GM12801 (cell line): ENCODE data around the gene C1QL2.

ENCODE experiments used
- TF ChIP-seq, protein P1 (sequence below): IDR thresholded peaks from one replicate; pipeline ENCODE4 v1.5.1; 2011; ENCODE audit warnings: control low read depth; ENCODE audit not compliant: insufficient read length; ENCODE audit errors: extremely low read depth

Gene C1QL2

DNA sequence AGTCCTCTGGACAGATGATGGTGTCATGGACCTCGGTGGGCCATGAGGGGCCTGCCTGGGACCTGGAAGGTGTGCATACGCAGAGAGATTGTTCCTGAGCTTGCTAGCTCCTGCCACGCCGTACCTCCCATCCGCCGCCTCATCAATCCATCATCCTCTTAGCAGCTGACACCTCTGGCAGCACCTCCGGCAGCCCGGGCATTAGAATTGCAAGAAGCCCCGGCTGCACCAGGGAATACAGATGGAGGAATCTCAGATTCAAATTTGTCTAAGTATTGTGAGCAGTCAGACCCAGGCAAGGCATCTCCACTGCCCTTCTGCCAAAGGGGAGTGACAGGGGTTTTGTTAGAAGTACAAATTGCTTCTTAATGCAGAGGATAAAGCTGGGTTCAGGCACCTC is 4.5 kb downstream of the C1QL2 start:
- TF ChIP-seq, protein P1, sequence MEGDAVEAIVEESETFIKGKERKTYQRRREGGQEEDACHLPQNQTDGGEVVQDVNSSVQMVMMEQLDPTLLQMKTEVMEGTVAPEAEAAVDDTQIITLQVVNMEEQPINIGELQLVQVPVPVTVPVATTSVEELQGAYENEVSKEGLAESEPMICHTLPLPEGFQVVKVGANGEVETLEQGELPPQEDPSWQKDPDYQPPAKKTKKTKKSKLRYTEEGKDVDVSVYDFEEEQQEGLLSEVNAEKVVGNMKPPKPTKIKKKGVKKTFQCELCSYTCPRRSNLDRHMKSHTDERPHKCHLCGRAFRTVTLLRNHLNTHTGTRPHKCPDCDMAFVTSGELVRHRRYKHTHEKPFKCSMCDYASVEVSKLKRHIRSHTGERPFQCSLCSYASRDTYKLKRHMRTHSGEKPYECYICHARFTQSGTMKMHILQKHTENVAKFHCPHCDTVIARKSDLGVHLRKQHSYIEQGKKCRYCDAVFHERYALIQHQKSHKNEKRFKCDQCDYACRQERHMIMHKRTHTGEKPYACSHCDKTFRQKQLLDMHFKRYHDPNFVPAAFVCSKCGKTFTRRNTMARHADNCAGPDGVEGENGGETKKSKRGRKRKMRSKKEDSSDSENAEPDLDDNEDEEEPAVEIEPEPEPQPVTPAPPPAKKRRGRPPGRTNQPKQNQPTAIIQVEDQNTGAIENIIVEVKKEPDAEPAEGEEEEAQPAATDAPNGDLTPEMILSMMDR: no peak

DNA sequence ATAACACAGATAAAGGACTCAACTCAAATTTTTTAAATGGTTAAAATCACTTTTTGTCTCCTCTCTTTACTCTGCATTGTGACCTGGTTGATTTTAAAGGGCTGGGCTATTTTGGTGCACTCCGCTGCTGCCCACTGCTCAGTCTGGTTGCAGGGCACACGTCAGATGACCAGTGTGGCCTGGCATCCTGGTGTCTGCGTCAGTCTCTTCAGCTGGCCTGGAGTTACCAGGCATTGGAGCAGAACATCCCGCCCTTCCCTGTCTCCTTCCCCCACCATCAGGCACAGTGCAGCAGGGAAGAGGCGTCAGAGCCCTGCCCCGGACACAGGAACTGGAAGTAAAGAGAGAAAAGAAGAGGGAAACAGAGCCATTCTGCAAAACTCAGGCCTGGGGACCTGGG is 8.9 kb downstream of the C1QL2 start:
- TF ChIP-seq, protein P1: no peak

DNA sequence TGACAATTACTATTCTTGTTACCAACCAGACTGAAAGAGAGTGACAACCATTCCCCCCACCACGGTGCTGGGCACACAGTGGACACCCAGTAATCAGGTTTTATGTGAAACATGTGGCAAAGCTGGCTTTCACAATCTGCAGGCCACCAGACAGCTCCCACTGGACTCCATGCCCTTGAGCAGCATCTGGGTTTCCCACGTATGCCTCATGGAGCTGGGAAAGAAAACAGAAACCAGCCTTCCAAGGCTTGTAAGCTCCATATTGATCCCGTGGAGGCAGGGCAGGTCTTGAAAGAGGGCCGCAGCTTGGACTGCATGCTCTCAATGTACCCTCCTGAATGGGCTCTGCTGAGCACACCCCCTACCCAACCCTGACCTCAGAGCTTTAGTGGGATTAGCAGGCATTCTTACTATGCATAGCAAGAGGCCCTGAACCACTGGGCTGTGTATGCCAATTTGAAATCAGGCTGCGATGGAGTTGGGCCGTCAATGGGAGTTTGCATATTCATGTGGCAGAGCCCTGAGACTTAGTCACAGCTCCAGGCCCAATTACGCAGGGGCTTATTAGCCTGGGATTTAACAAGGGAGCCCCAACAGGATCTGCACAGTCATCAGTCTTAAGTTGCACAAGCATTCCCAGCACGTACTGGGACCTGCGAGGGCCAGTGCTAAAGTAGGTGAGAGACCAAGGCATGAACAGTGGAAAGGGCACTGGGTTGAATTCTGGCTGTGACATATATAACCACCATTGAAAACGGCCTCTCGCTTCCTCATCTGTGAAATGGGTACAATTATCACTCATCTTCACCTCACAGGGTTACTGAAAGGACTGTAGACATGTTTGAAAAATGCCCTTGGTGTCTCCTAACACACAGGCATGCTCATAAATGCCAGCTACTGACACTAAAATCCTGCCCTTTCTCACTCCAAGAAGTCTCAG is 10.5 kb downstream of the C1QL2 start:
- TF ChIP-seq, protein P1: no peak

DNA sequence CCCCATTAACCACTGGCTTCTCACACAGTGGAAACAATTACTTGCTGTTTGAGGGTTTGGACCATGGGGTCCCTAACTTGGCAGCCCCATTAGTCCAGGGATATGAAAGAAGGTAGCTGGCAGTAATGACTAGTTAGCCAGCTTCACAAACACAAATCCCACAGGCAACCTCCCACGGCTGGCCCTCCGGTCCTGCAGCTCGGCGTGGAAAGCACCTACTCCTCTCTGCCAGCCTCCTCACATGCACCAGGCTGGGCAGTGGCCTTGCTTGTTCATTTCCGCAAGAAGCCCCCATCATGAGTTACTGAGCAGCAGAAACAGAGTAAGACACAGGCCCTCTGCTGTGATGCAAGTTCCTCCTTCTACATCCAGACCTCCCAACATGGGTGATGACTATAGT is 13.7 kb downstream of the C1QL2 start:
- TF ChIP-seq, protein P1: no peak

DNA sequence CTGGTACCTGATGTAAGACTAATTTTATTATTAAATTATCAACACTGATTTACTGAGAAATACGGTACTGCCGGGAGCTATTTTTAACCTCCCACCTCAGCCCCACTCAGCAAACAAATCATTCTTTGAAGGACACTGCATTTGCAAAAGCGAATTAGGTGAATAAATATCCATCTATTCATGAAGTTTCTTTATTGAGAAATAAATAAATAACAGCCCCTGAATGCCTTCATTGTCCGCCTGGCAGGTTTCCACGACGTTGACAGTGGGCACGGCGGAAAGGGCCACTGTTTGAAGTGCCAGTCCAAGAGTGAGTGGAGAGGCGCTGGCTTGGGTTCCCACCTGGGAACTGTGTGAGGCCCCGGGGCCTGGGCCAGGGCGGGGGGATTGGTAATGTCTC is 15.7 kb downstream of the C1QL2 start:
- TF ChIP-seq, protein P1: no peak

DNA sequence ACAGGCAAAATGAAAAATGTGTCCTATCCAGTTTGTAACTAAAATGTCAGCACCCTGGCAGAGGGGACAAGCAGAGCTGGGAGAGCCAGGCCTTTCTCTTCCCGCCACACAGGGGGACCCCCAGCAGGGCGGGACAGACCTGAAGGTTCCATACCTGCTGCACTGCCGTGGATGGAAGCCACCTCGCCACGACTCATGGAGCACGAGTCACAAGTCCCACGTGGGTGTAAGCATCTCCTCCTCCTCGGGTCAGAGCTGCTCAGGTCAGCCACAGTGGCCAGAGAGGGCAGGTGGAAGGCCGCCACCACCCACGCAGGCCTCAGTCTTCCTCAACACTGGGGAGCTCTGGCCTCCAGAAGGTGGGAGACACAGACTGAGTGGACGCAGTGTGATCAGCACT is 21.0 kb downstream of the C1QL2 start:
- TF ChIP-seq, protein P1: no peak

DNA sequence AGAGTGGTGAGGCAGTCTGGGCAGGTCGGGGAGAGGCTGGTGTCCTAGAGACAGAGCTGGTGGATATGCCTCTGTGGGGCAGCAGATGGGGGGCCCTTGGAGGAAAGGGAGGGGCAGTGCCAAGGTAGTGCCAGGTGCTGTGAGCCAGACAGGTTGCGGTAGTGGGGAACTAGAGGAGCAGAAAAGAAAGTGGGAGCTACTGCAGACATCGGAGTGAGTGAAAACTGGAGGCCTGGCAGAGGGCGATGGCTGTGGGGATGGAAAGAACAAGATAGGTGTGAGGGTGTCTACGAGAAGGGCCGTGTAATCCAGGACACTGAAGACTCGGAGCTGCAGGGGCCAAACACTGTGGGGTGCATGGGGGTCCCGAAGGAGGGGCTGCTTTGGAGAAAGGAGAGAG is 21.7 kb downstream of the C1QL2 start:
- TF ChIP-seq, protein P1: no peak
